AG09309 (cell line): ENCODE measurements around the gene KLHL29.

Experiments used
- DNase-seq: peaks from one replicate; pipeline ENCODE4 v3.0.0-alpha.2; 2010; ENCODE audit warnings: low read depth
- H3K4me3 ChIP-seq: 2 replicates; pipeline ENCODE4 v1.5.1; 2011; ENCODE audit warnings: mild to moderate bottlenecking, low read depth, low read length, moderate library complexity; ENCODE audit not compliant: control insufficient read depth
- TF ChIP-seq, protein P1 (sequence below): IDR thresholded peaks from 2 replicates; pipeline ENCODE4 v1.5.1; 2011; ENCODE audit warnings: mild to moderate bottlenecking, low read depth, low read length, inconsistent platforms; ENCODE audit not compliant: insufficient read depth, control insufficient read depth; ENCODE audit errors: missing control alignments

Gene KLHL29

GRCh38 chr2:23508066-23508390 lies 123.0 kb downstream of the KLHL29 start:
- no peak for DNase-seq
- no peak overlapping the region for H3K4me3 ChIP-seq
- TF ChIP-seq, protein P1, sequence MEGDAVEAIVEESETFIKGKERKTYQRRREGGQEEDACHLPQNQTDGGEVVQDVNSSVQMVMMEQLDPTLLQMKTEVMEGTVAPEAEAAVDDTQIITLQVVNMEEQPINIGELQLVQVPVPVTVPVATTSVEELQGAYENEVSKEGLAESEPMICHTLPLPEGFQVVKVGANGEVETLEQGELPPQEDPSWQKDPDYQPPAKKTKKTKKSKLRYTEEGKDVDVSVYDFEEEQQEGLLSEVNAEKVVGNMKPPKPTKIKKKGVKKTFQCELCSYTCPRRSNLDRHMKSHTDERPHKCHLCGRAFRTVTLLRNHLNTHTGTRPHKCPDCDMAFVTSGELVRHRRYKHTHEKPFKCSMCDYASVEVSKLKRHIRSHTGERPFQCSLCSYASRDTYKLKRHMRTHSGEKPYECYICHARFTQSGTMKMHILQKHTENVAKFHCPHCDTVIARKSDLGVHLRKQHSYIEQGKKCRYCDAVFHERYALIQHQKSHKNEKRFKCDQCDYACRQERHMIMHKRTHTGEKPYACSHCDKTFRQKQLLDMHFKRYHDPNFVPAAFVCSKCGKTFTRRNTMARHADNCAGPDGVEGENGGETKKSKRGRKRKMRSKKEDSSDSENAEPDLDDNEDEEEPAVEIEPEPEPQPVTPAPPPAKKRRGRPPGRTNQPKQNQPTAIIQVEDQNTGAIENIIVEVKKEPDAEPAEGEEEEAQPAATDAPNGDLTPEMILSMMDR, result no peak

- DNase-seq, result no peak
- H3K4me3 ChIP-seq, result no peak overlapping the region
- TF ChIP-seq, protein P1, result no peak
Observed at GRCh38 chr2:23509103-23509502, 124.1 kb downstream of the KLHL29 start.

DNA sequence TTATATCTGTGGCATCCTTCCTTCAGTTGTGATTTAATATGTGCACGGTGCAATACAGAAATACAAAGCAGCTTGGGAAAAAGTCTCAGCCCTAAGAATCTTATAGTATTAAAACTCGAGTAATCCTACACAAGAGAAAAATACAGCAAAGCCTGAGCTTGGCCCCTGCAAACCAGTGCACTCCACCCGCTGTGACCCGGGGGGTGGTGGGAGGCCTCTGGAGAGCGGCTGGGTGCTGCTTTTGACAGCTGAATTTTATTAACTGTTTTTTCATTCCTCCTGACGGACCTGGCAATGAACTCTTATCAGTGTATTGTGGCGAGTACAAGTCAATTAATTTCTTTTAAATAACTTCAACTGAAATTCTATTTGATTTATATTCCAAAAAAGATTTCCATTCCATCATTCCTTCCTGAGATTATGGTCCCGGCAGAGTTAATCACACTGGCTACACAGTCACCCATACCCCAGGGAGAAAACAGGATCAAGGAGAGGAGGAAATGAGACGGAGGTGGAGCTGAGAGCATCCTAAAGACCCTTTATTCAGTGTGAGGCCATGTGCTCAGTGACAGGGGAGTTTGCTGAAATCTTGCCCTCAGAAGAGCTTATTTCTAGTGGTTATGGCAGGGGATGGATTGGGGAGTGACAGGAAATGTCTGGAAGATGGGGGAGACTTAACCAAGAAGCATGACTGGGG lies 124.8 kb downstream of the KLHL29 start:
- no peak overlapping the region for H3K4me3 ChIP-seq
- DNase-seq, result no peak
- TF ChIP-seq, protein P1, result no peak

GRCh38 chr2:23510471-23510870 lies 125.5 kb downstream of the KLHL29 start:
- no peak for DNase-seq
- TF ChIP-seq, protein P1, result no peak
- no peak overlapping the region for H3K4me3 ChIP-seq

GRCh38 chr2:23512778-23513177 lies 127.8 kb downstream of the KLHL29 start:
- no peak for DNase-seq
- H3K4me3 ChIP-seq, result no peak overlapping the region
- TF ChIP-seq, protein P1, result no peak

DNA sequence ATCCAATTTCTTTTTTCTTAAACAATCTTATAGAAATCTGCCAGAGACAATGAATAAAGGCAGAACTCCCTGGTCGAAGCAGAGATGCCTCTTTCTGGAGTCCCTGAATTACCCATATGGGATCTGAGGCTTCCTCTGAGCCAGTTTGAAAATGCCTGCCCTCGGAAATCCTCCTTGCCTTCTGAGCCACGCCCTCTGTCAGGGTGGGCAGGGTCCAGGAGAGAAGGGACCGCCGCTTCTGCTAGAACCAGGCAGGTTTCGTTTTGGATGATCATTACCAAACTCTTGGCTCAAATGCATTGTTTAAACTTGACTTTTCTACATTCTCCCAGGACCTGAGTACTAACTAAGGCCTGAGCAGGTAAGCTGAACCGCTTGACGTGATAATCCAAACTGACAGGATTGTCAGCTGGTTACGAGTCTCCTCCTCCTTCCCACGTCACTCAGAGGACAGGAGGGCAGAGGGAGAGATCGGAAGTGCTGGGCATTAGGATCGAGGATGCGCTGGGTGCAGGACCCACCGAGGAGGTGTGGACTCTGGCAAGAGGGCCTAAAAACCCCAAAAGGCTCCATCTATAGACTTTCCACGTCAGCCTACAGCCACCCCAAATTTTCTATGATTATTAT lies 128.4 kb downstream of the KLHL29 start:
- TF ChIP-seq, protein P1, result no peak
- H3K4me3 ChIP-seq, result no peak overlapping the region
- no peak for DNase-seq
